Type B pancreatic cell (in vitro differentiated cells): ENCODE results near the gene OR12D1. TPM values are rescaled to one million over a fixed set of nuclear protein-coding genes. Genes with fewer than 3 reads are reported as not detected.
"Not testable (repeated sequence)": the region's sequence is repeated elsewhere in the genome, so short reads cannot be mapped to it uniquely, and the experiment has no call there.

Source experiments
- DNase-seq: peaks from one replicate; pipeline ENCODE4 v3.0.0; 2021; ENCODE audit warnings: mixed read lengths; ENCODE audit not compliant: unreplicated experiment; ENCODE audit errors: extremely low spot score
- H3K27ac Mint-ChIP-seq: 2 replicates; pipeline ENCODE4 v1.8.0; 2021; ENCODE audit warnings: mild to moderate bottlenecking, mixed read lengths
- H3K27me3 Mint-ChIP-seq: 2 replicates; pipeline ENCODE4 v1.8.0; 2021; ENCODE audit warnings: mixed read lengths
- H3K36me3 Mint-ChIP-seq: 2 replicates; pipeline ENCODE4 v1.8.0; 2021; ENCODE audit warnings: mixed read lengths
- H3K4me1 Mint-ChIP-seq: one replicate; pipeline ENCODE4 v1.8.0; 2021; ENCODE audit warnings: mixed read lengths; ENCODE audit not compliant: unreplicated experiment
- H3K4me3 Mint-ChIP-seq: 2 replicates; pipeline ENCODE4 v1.8.0; 2021; ENCODE audit warnings: mild to moderate bottlenecking, mixed read lengths
- H3K9me3 Mint-ChIP-seq: 2 replicates; pipeline ENCODE4 v1.8.0; 2021; ENCODE audit warnings: mixed read lengths
- CTCF ChIP-seq: fragments of 200-600 bp; sonication (generic); conservative IDR thresholded peaks from 2 replicates; pipeline ENCODE4 v1.5.0; 2021; ENCODE audit warnings: antibody characterized with exemption, mild to moderate bottlenecking
- total RNA-seq: library from RNA; stranded (reverse); gene quantifications from 2 replicates; pipeline ENCODE4 v1.2.1, GENCODE V29; 2021; ENCODE audit warnings: low replicate concordance

OR12D1 gene
- total RNA-seq, 1 donor from 2014 or later, result not detected

- no peak for DNase-seq
- H3K4me1 Mint-ChIP-seq, result no peaks in the 10 kb centered on the region
- H3K4me3 Mint-ChIP-seq, result no peak overlapping the region
- H3K36me3 Mint-ChIP-seq, result no peaks in the 10 kb centered on the region
- no peaks in the 10 kb centered on the region for H3K9me3 Mint-ChIP-seq
- H3K27ac Mint-ChIP-seq, result no peak overlapping the region
- H3K27me3 Mint-ChIP-seq, result peaks cover 38% of the 10 kb centered on the region
- no peak for TF ChIP-seq CTCF
Measured at GRCh38 chr6:29425075-29425474, 10.3 kb downstream of the OR12D1 start.

- Mint-ChIP-seq H3K27ac (no peak overlapping the region), H3K27me3 (peaks cover 45% of the 10 kb centered on the region), H3K9me3 (no peaks in the 10 kb centered on the region), H3K36me3 (no peaks in the 10 kb centered on the region), H3K4me3 (no peak overlapping the region), H3K4me1 (no peaks in the 10 kb centered on the region)
- DNase-seq, result no peak
- no peak for TF ChIP-seq CTCF
Measured at GRCh38 chr6:29426654-29427053, 11.9 kb downstream of the OR12D1 start.

- not testable (repeated sequence) for DNase-seq, H3K27ac Mint-ChIP-seq
Measured at GRCh38 chr6:29436730-29437129, 22.0 kb downstream of the OR12D1 start.

GRCh38 chr6:29439006-29439405, 24.3 kb downstream of the OR12D1 start, which contains the start of gene OR10C1:
Gene OR10C1 (plus strand): TSS chr6:29439306. CDS start chr6:29440016, 710 bp downstream.
- H3K4me1 Mint-ChIP-seq, result no peaks in the 10 kb centered on the region
- H3K36me3 Mint-ChIP-seq, result no peaks in the 10 kb centered on the region
- TF ChIP-seq CTCF, result no peak
- H3K4me3 Mint-ChIP-seq, result no peak within 1 kb of the TSS
- no peak for DNase-seq
- H3K27me3 Mint-ChIP-seq, result peaks cover 27% of the 10 kb centered on the region
- no peaks in the 10 kb centered on the region for H3K9me3 Mint-ChIP-seq
- H3K27ac Mint-ChIP-seq, result no peak within 1 kb of the TSS

More at GRCh38 chr6:29436730-29437129, 22.0 kb downstream of the OR12D1 start:
- not testable (repeated sequence) for H3K9me3 Mint-ChIP-seq, H3K4me3 Mint-ChIP-seq, H3K36me3 Mint-ChIP-seq, H3K4me1 Mint-ChIP-seq
- H3K27me3 Mint-ChIP-seq, result peaks cover 39% of the 10 kb centered on the region

- no peak overlapping the region for H3K27ac Mint-ChIP-seq
- H3K4me1 Mint-ChIP-seq, result no peaks in the 10 kb centered on the region
- H3K36me3 Mint-ChIP-seq, result no peaks in the 10 kb centered on the region
- H3K4me3 Mint-ChIP-seq, result no peak overlapping the region
- no peaks in the 10 kb centered on the region for H3K9me3 Mint-ChIP-seq
- no peak for DNase-seq
- no peak for TF ChIP-seq CTCF
- H3K27me3 Mint-ChIP-seq, result peaks cover 24% of the 10 kb centered on the region
Measured at GRCh38 chr6:29442719-29443118, 28.0 kb downstream of the OR12D1 start.

GRCh38 chr6:29444031-29444430, 29.3 kb downstream of the OR12D1 start:
- H3K36me3 Mint-ChIP-seq, H3K27ac Mint-ChIP-seq, DNase-seq, H3K9me3 Mint-ChIP-seq, H3K4me3 Mint-ChIP-seq, H3K4me1 Mint-ChIP-seq: not testable (repeated sequence)
- peaks cover 21% of the 10 kb centered on the region for H3K27me3 Mint-ChIP-seq

- no peaks in the 10 kb centered on the region for H3K36me3 Mint-ChIP-seq
- peaks cover 6% of the 10 kb centered on the region for H3K27me3 Mint-ChIP-seq
- TF ChIP-seq CTCF, result no peak
- DNase-seq, result no peak
- no peaks in the 10 kb centered on the region for H3K4me1 Mint-ChIP-seq
- no peak overlapping the region for H3K4me3 Mint-ChIP-seq
- H3K9me3 Mint-ChIP-seq, result no peaks in the 10 kb centered on the region
- H3K27ac Mint-ChIP-seq, result no peak overlapping the region
Measured at GRCh38 chr6:29447670-29448069, 32.9 kb downstream of the OR12D1 start.
